A172 (cell line): Measurements from ENCODE around the gene SLC16A6. TPM values are rescaled to one million over a fixed set of nuclear protein-coding genes. Genes with fewer than 3 reads are reported as not detected.
"Not testable (repeated sequence)": the region's sequence is repeated elsewhere in the genome, so short reads cannot be mapped to it uniquely, and the experiment has no call there.

ENCODE experiments used
- DNase-seq: peaks from one replicate; pipeline ENCODE4 v3.0.0-alpha.2; 2015; ENCODE audit warnings: low spot score
- total RNA-seq: library from RNA; depleted of rRNA; stranded (reverse); fragments of >200 nt; shearing (Covaris generic); gene quantifications from 2 replicates; pipeline ENCODE4 v1.2.3, GENCODE V29; 2014; rRNA removed

Gene SLC16A6
- total RNA-seq, 1 experiment from 2014 or later = 0.48 TPM

DNA sequence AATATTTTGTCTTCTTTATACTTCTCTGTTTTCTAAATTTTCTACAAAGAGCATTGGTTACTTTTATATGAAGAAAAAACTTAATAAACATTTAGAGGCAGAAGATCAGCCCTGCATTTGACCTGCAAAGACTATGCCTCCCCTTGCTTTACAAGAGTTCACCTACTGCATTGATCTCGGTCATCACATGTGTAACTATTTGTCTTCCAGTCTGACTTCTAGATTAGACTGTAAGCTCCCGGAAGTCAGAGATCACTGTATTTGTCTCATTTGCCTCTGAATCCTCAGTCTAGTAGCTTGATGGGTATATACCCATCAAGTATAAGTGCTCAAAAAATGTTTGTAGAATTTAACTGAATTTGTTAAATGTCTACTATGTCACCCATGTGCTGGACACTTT is 70.7 kb downstream of the SLC16A6 start:
- not testable (repeated sequence) for DNase-seq

DNA sequence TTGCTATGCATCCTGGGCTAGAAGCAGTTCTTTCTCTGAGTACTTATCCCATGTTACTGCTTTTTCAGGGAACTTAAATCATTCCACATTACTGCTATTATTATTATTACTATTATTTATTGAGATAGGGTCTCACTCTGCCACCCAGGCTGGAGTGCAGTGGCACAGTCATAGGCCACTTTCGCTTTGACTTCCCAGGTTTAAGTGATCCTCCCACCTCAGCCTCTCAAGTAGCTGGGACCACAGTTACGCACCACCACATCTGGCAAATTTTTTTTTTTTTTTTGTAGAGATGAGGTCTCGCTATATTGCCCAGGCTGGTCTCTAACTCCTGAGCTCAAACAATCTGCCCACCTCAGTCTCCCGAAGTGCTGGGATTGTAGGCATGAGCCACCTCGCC is 71.5 kb downstream of the SLC16A6 start:
- DNase-seq = not testable (repeated sequence)

Other genes with a start within 250 kb of the SLC16A6 start
- 165 and 202 TPM in 2 replicates for gene AMZ2, start 43.1 kb downstream of the SLC16A6 start, total RNA-seq
- gene ARSG, start 368 bp upstream of the SLC16A6 start, total RNA-seq = 0.77 and 5.6 TPM in 2 replicates
- 31.8 and 32.8 TPM in 2 replicates for gene WIPI1, start 166.4 kb upstream of the SLC16A6 start, total RNA-seq
- gene PRKAR1A, start 221.3 kb upstream of the SLC16A6 start, total RNA-seq = 253 and 301 TPM in 2 replicates